IMR-90 (cell line): ENCODE data around the gene TOR2A. TPM values are rescaled to one million over a fixed set of nuclear protein-coding genes. Genes with fewer than 3 reads are reported as not detected.

Source experiments
- ATAC-seq: fragments of 200-7000 bp; cut with Tn5 transposase; 2 replicates; pipeline ENCODE4 v1.9.1; 2020; ENCODE audit warnings: low read depth, mild to moderate bottlenecking, moderate library complexity
- BruUV-seq: library from RNA; stranded (reverse); fragments of 400-500 nt; replicated peaks from 2 replicates; lab custom pipeline; 2021; lab: Mats Ljungman, UMichigan
- CTCF ChIA-PET: fragments of 300-600 bp; formaldehyde crosslinking; extraction: SDS; loops from one replicate; lab custom pipeline; 2021; ENCODE audit warnings: antibody characterized with exemption; lab: Yijun Ruan, JAX
- POLR2A ChIA-PET: fragments of 300-600 bp; sonication (Branson Sonifier 250); formaldehyde crosslinking; loops from one replicate; lab custom pipeline; 2022; ENCODE audit warnings: antibody characterized with exemption; ENCODE audit not compliant: unreplicated experiment; lab: Charles Lee
- DNase-seq: peaks from one replicate; pipeline ENCODE4 v3.0.0; 2013
- H2AFZ ChIP-seq: replicated peaks from 2 replicates; pipeline ENCODE3; 2013; ENCODE audit warnings: low read length, mild to moderate bottlenecking; ENCODE audit not compliant: poor library complexity
- H2AK5ac ChIP-seq: 2 replicates; pipeline ENCODE4 v1.6.1; 2013; ENCODE audit warnings: low read depth, low read length, inconsistent platforms
- H2AK9ac ChIP-seq: replicated peaks from 2 replicates; pipeline ENCODE3; 2013; ENCODE audit warnings: mild to moderate bottlenecking, low read depth, low read length, moderate library complexity; ENCODE audit not compliant: poor library complexity
- H2BK120ac ChIP-seq: 2 replicates; pipeline ENCODE4 v1.6.1; 2013; ENCODE audit warnings: low read depth, low read length, inconsistent platforms
- H2BK15ac ChIP-seq: 3 replicates; pipeline ENCODE4 v1.6.1; 2013; ENCODE audit warnings: low read depth, low read length, inconsistent platforms
- H2BK20ac ChIP-seq: 2 replicates; pipeline ENCODE4 v1.6.1; 2013; ENCODE audit warnings: low read depth, mild to moderate bottlenecking, inconsistent platforms, low read length, moderate library complexity
- H2BK5ac ChIP-seq: 2 replicates; pipeline ENCODE4 v1.6.1; 2013; ENCODE audit warnings: mild to moderate bottlenecking, low read depth, low read length, inconsistent platforms; ENCODE audit not compliant: poor library complexity, severe bottlenecking
- H3K14ac ChIP-seq: replicated peaks from 2 replicates; pipeline ENCODE4 v1.6.1; 2013; ENCODE audit warnings: low read depth, low read length, inconsistent platforms
- H3K18ac ChIP-seq: 2 replicates; pipeline ENCODE4 v1.6.1; 2013; ENCODE audit warnings: low read depth, low read length, control low read depth
- H3K23ac ChIP-seq: 2 replicates; pipeline ENCODE4 v1.6.1; 2013; ENCODE audit warnings: low read depth, low read length, inconsistent platforms
- H3K27ac ChIP-seq: 2 replicates; pipeline ENCODE4 v1.5.1; 2013; ENCODE audit warnings: mild to moderate bottlenecking, control low read depth, low read length; ENCODE audit not compliant: insufficient read depth
- H3K27me3 ChIP-seq: 2 replicates; pipeline ENCODE4 v1.6.1; 2013; ENCODE audit warnings: low read length; ENCODE audit not compliant: control insufficient read depth, insufficient read depth
- H3K36me3 ChIP-seq: 2 replicates; pipeline ENCODE4 v1.6.1; 2013; ENCODE audit warnings: low read length, mixed read lengths; ENCODE audit not compliant: control insufficient read depth, insufficient read depth
- H3K4ac ChIP-seq: 2 replicates; pipeline ENCODE4 v1.6.1; 2013; ENCODE audit warnings: low read depth, low read length, inconsistent platforms
- H3K4me1 ChIP-seq: 2 replicates; pipeline ENCODE4 v1.6.1; 2013; ENCODE audit warnings: low read length, mixed read lengths; ENCODE audit not compliant: control insufficient read depth, insufficient read depth
- H3K4me2 ChIP-seq: 2 replicates; pipeline ENCODE4 v1.6.1; 2013; ENCODE audit warnings: low read depth, mild to moderate bottlenecking, control low read depth, low read length, moderate library complexity
- H3K4me3 ChIP-seq: 2 replicates; pipeline ENCODE4 v1.5.1; 2013; ENCODE audit warnings: low read depth, mild to moderate bottlenecking, control low read depth, low read length, moderate library complexity; ENCODE audit not compliant: insufficient read depth
- H3K56ac ChIP-seq: 2 replicates; pipeline ENCODE4 v1.6.1; 2013; ENCODE audit warnings: low read length, inconsistent platforms; ENCODE audit not compliant: insufficient read depth; ENCODE audit errors: extremely low read depth
- H3K79me1 ChIP-seq, 2 experiments: 2 replicates each; pipeline ENCODE4 v1.6.1; 2013; ENCODE audit warnings: low read length in 2 of 2, inconsistent platforms in 1 of 2, low read depth in 1 of 2
- H3K9ac ChIP-seq: 2 replicates; pipeline ENCODE4 v1.6.1; 2013; ENCODE audit warnings: low read depth, low read length, control low read depth
- H3K9me1 ChIP-seq: 2 replicates; pipeline ENCODE4 v1.6.1; 2013; ENCODE audit warnings: low read length, inconsistent platforms; ENCODE audit not compliant: insufficient read depth
- H3K9me3 ChIP-seq: 2 replicates; pipeline ENCODE4 v1.6.1; 2013; ENCODE audit warnings: low read length; ENCODE audit not compliant: control insufficient read depth, insufficient read depth
- H4K20me1 ChIP-seq: 2 replicates; pipeline ENCODE4 v1.6.1; 2013; ENCODE audit warnings: low read length, inconsistent platforms; ENCODE audit not compliant: insufficient read depth
- H4K5ac ChIP-seq: 2 replicates; pipeline ENCODE4 v1.6.1; 2013; ENCODE audit warnings: mild to moderate bottlenecking, low read depth, low read length, control low read depth
- H4K8ac ChIP-seq, 2 experiments: 2 replicates each; pipeline ENCODE4 v1.6.1; 2013; ENCODE audit warnings: low read depth in 2 of 2, low read length in 2 of 2, control low read depth in 1 of 2, inconsistent platforms in 1 of 2
- H4K91ac ChIP-seq: 2 replicates; pipeline ENCODE4 v1.6.1; 2013; ENCODE audit warnings: low read depth, low read length, inconsistent platforms; ENCODE audit not compliant: insufficient read depth
- MAZ ChIP-seq: IDR thresholded peaks from 2 replicates; pipeline ENCODE4 v1.6.1; 2012; ENCODE audit warnings: low read depth, mild to moderate bottlenecking, low read length, improper control_type of control experiment, moderate library complexity, borderline replicate concordance
- RFX5 ChIP-seq: IDR thresholded peaks from 2 replicates; pipeline ENCODE4 v1.8.0; 2012; ENCODE audit warnings: low read depth, mild to moderate bottlenecking, low read length, moderate library complexity
- WGBS, 2 experiments: methylation state at CpG; one replicate each; pipeline versions ENCODE4 v1.1.5 to v1.1.7; 2013; ENCODE audit warnings: missing lambda C conversion rate in 2 of 2; ENCODE audit not compliant: insufficient read length in 1 of 2; ENCODE audit errors: extremely low coverage in 2 of 2; 5-methylcytosine and 5-hydroxymethylcytosine counted together
- dilution Hi-C: fragments of 300-500 bp; cut with HindIII; formaldehyde crosslinking; loops from one replicate; pipeline ENCODE4 v1.14.3; 2018; ENCODE audit warnings: low sequenced_read_pairs; ENCODE audit not compliant: unreplicated experiment
- in situ Hi-C: fragments of 300-500 bp; cut with MboI; formaldehyde crosslinking; loops from 3 replicates; pipeline ENCODE4 v1.14.3; 2019; ENCODE audit warnings: low sequenced_read_pairs, inconsistent platforms, mixed read lengths
- intact Hi-C: fragments of 100-400 bp; cut with micrococcal nuclease; formaldehyde crosslinking; loops from 2 replicates; pipeline ENCODE4 v1.10.0; 2022
- polyA plus RNA-seq, 3 experiments: library from polyadenylated mRNA; depleted of rRNA; stranded (reverse); fragments of >200 nt; gene quantifications; 2 replicates each; pipeline ENCODE4 v1.2.3, GENCODE V29; 2012; ENCODE audit warnings: low replicate concordance in 1 of 3
- total RNA-seq: library from RNA; depleted of rRNA; stranded (reverse); fragments of >200 nt; gene quantifications from 2 replicates; pipeline ENCODE4 v1.2.3, GENCODE V29; 2012

TOR2A gene
- total and polyA plus RNA-seq, 2 of the 4 experiments (the other 2 are of a cell fraction), result 0.90 to 12.5 TPM

GRCh38 chr9:127773272-127773671 is 38.2 kb upstream of the TOR2A start:
- Histone ChIP-seq H4K91ac (no peak overlapping the region), H3K4me2 (no peak overlapping the region), H2AFZ (no peak overlapping the region), H4K8ac (no peak overlapping the region), H3K9ac (no peak overlapping the region), H3K27ac (no peak overlapping the region), H3K79me1 (no peaks in the 10 kb centered on the region), H2BK120ac (no peak overlapping the region), H3K56ac (no peak overlapping the region), H2AK5ac (no peak overlapping the region), H4K5ac (no peak overlapping the region), H2BK15ac (no peak overlapping the region), H3K9me3 (no peaks in the 10 kb centered on the region), H3K4me3 (no peak overlapping the region), H4K20me1 (no peaks in the 10 kb centered on the region), H3K9me1 (no peaks in the 10 kb centered on the region; the same call in 1 of the 2 replicates), H3K36me3 (no peaks in the 10 kb centered on the region), H2BK20ac (no peak overlapping the region), H3K18ac (no peak overlapping the region), H3K14ac (no peak overlapping the region), H3K23ac (no peak overlapping the region), H2BK5ac (no peak overlapping the region), H3K4me1 (no peaks in the 10 kb centered on the region; the same call in 1 of the 2 replicates), H3K27me3 (peaks cover 11% of the 10 kb centered on the region), H2AK9ac (peak overlapping the region; percentile 78), H3K4ac (no peak overlapping the region)
- in situ Hi-C loops (no loop called here), intact Hi-C loops (no loop called here), dilution Hi-C loops (no loop called here)
- ChIA-PET CTCF (no interaction called here), POLR2A (no interaction called here)
- BruUV-seq, result no TSS peak
- no peak for DNase-seq
- ATAC-seq, result no peak
- no peak for TF ChIP-seq MAZ
- TF ChIP-seq RFX5, result no peak
- WGBS, 2 experiments, result 83% methylated on average over 1 of the region's 3 CpGs; no CpG with 5 or more reads in 1 of the 2 experiments
